Caco-2 (cell line): ENCODE measurements around the gene PLCB4. TPM values are rescaled to one million over a fixed set of nuclear protein-coding genes. Genes with fewer than 3 reads are reported as not detected.

Experiments
- BruUV-seq: library from RNA; stranded (reverse); fragments of 400-500 nt; replicated peaks from 2 replicates; lab custom pipeline; 2021; lab: Mats Ljungman, UMichigan
- CTCF ChIA-PET: fragments of 300-600 bp; sonication (Branson Sonifier 250); formaldehyde crosslinking; loops from one replicate; lab custom pipeline; 2022; ENCODE audit warnings: antibody characterized with exemption; lab: Charles Lee
- POLR2A ChIA-PET: fragments of 300-600 bp; sonication (Branson Sonifier 250); formaldehyde crosslinking; loops from one replicate; lab custom pipeline; 2022; ENCODE audit warnings: antibody characterized with exemption; lab: Charles Lee
- DNase-seq, 2 experiments: peaks; one replicate each; pipeline versions ENCODE4 v3.0.0 to v3.0.0-alpha.2; 2020 to 2022
- H3K27me3 ChIP-seq: replicated peaks from 2 replicates; pipeline ENCODE4 v1.6.0; 2011; ENCODE audit warnings: low read length; ENCODE audit not compliant: control insufficient read depth, insufficient read depth
- H3K36me3 ChIP-seq: 2 replicates; pipeline ENCODE4 v1.5.1; 2011; ENCODE audit warnings: low read length; ENCODE audit not compliant: control insufficient read depth, insufficient read depth
- H3K4me1 ChIP-seq: fragments of 250-450 bp; sonication (Bioruptor Pico); 2 replicates; pipeline ENCODE4 v1.5.1; 2020; ENCODE audit warnings: mild to moderate bottlenecking
- H3K4me3 ChIP-seq: 2 replicates; pipeline ENCODE4 v1.5.1; 2011; ENCODE audit warnings: low read depth, mild to moderate bottlenecking, control low read depth, low read length
- H3K9me3 ChIP-seq: fragments of 250-450 bp; sonication (Bioruptor Pico); 2 replicates; pipeline ENCODE4 v1.5.1; 2020; ENCODE audit warnings: mild to moderate bottlenecking, moderate library complexity
- H3K27ac Mint-ChIP-seq: one replicate; pipeline ENCODE4 v1.8.0; 2022; ENCODE audit warnings: mixed read lengths; ENCODE audit not compliant: unreplicated experiment
- H3K27me3 Mint-ChIP-seq: one replicate; pipeline ENCODE4 v1.8.0; 2022; ENCODE audit warnings: mixed read lengths; ENCODE audit not compliant: insufficient read depth, unreplicated experiment
- H3K36me3 Mint-ChIP-seq: one replicate; pipeline ENCODE4 v1.8.0; 2022; ENCODE audit warnings: mild to moderate bottlenecking, mixed read lengths; ENCODE audit not compliant: insufficient read depth, unreplicated experiment
- H3K4me1 Mint-ChIP-seq: one replicate; pipeline ENCODE4 v1.8.0; 2022; ENCODE audit warnings: low read depth, mixed read lengths; ENCODE audit not compliant: unreplicated experiment
- H3K4me3 Mint-ChIP-seq: one replicate; pipeline ENCODE4 v1.8.0; 2022; ENCODE audit warnings: mild to moderate bottlenecking, moderate library complexity, mixed read lengths; ENCODE audit not compliant: unreplicated experiment
- H3K9me3 Mint-ChIP-seq: one replicate; pipeline ENCODE4 v1.8.0; 2022; ENCODE audit warnings: mixed read lengths; ENCODE audit not compliant: unreplicated experiment
- intact Hi-C: fragments of 100-400 bp; cut with micrococcal nuclease; formaldehyde crosslinking; loops from one replicate; pipeline ENCODE4 v1.10.0; 2022; ENCODE audit not compliant: unreplicated experiment
- total RNA-seq: library from RNA; stranded (reverse); gene quantifications from 2 replicates; pipeline ENCODE4 v1.2.3, GENCODE V29; 2022
- TF ChIP-seq, protein P1 (sequence below), 2 experiments: fragments of 200-600 bp in 1 of 2; IDR thresholded peaks; 1 replicate in 1 of 2; 2 replicates in 1 of 2; pipeline versions ENCODE4 v1.5.1 to v1.8.0; 2011 to 2022; ENCODE audit warnings: antibody characterized with exemption in 1 of 2, control low read depth in 1 of 2, inconsistent platforms in 1 of 2, low read depth in 1 of 2, low read length in 1 of 2, mild to moderate bottlenecking in 1 of 2, moderate library complexity in 1 of 2; ENCODE audit not compliant: insufficient read depth in 1 of 2, severe bottlenecking in 1 of 2, unreplicated experiment in 1 of 2

PLCB4 gene
- total RNA-seq, 1 experiment from 2014 or later = 3.0 TPM

- H3K27ac Mint-ChIP-seq = no peak overlapping the region
- Histone ChIP-seq H3K27me3 (no peaks in the 10 kb centered on the region), H3K36me3 (no peaks in the 10 kb centered on the region), H3K9me3 (no peaks in the 10 kb centered on the region), H3K4me1 (no peaks in the 10 kb centered on the region), H3K4me3 (no peak overlapping the region)
- ChIA-PET CTCF (no interaction called here), POLR2A (no interaction called here)
- TF ChIP-seq, protein P1, sequence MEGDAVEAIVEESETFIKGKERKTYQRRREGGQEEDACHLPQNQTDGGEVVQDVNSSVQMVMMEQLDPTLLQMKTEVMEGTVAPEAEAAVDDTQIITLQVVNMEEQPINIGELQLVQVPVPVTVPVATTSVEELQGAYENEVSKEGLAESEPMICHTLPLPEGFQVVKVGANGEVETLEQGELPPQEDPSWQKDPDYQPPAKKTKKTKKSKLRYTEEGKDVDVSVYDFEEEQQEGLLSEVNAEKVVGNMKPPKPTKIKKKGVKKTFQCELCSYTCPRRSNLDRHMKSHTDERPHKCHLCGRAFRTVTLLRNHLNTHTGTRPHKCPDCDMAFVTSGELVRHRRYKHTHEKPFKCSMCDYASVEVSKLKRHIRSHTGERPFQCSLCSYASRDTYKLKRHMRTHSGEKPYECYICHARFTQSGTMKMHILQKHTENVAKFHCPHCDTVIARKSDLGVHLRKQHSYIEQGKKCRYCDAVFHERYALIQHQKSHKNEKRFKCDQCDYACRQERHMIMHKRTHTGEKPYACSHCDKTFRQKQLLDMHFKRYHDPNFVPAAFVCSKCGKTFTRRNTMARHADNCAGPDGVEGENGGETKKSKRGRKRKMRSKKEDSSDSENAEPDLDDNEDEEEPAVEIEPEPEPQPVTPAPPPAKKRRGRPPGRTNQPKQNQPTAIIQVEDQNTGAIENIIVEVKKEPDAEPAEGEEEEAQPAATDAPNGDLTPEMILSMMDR (IDR thresholded peaks at IDR 0.05; ENCODE audit: insufficient read depth in 1 of 2, low read depth in 1 of 2, low read length in 1 of 2, severe bottlenecking in 1 of 2, unreplicated experiment in 1 of 2) = no peak
- no peaks in the 10 kb centered on the region for H3K9me3 Mint-ChIP-seq
- no peak for DNase-seq
- peaks cover 3% of the 10 kb centered on the region for H3K27me3 Mint-ChIP-seq
- no peaks in the 10 kb centered on the region for H3K4me1 Mint-ChIP-seq
- H3K36me3 Mint-ChIP-seq = no peaks in the 10 kb centered on the region
- intact Hi-C loops = no loop called here
- no TSS peak for BruUV-seq
- H3K4me3 Mint-ChIP-seq = no peak overlapping the region
Measured at GRCh38 chr20:9301129-9302090, 232.5 kb downstream of the PLCB4 start.

- CTCF ChIA-PET = no interaction called here
- Histone ChIP-seq H3K4me1 (no peaks in the 10 kb centered on the region), H3K9me3 (no peaks in the 10 kb centered on the region), H3K4me3 (no peak overlapping the region), H3K27me3 (no peaks in the 10 kb centered on the region), H3K36me3 (no peaks in the 10 kb centered on the region)
- DNase-seq = no peak
- no peaks in the 10 kb centered on the region for H3K36me3 Mint-ChIP-seq
- POLR2A ChIA-PET = no interaction called here
- no peaks in the 10 kb centered on the region for H3K4me1 Mint-ChIP-seq
- intact Hi-C loops = no loop called here
- no peak overlapping the region for H3K4me3 Mint-ChIP-seq
- H3K27ac Mint-ChIP-seq = no peak overlapping the region
- TF ChIP-seq, protein P1 (IDR thresholded peaks at IDR 0.05; ENCODE audit: insufficient read depth in 1 of 2, low read depth in 1 of 2, low read length in 1 of 2, severe bottlenecking in 1 of 2, unreplicated experiment in 1 of 2) = no peak
- BruUV-seq = no TSS peak
- H3K9me3 Mint-ChIP-seq = no peaks in the 10 kb centered on the region
- H3K27me3 Mint-ChIP-seq = peaks cover 5% of the 10 kb centered on the region
Measured at GRCh38 chr20:9302091-9302462, 233.2 kb downstream of the PLCB4 start.

DNA sequence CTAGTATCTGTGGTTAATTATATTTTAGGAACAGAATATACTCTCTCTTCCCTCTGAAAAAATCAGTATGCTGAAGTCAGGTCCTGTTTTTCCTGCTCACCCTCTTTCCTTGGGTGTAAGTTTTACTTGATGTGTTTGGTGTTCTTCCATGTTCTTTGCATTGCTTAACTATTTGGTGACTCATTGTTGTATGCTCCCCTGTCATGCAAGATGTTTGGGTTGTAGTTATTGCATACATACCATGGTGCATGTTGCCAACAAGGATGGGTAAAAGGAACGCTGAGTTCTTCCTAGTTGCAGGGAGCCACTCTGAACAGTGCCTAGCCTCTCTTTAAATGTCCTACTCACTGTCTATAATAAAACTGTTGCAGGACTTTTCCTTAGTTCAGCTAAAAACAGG lies 237.6 kb downstream of the PLCB4 start:
- Mint-ChIP-seq H3K27me3 (peaks cover 5% of the 10 kb centered on the region), H3K9me3 (no peaks in the 10 kb centered on the region), H3K36me3 (no peaks in the 10 kb centered on the region), H3K27ac (no peak overlapping the region), H3K4me3 (no peak overlapping the region), H3K4me1 (no peaks in the 10 kb centered on the region)
- DNase-seq = no peak
- H3K4me1 ChIP-seq = 0 out of 2 replicates have a peak, but pooled peaks cover 5% of the 10 kb centered on the region
- CTCF ChIA-PET = no interaction called here
- TF ChIP-seq, protein P1 (IDR thresholded peaks at IDR 0.05; ENCODE audit: insufficient read depth in 1 of 2, low read depth in 1 of 2, low read length in 1 of 2, severe bottlenecking in 1 of 2, unreplicated experiment in 1 of 2) = no peak
- intact Hi-C loops = no loop called here
- POLR2A ChIA-PET = no interaction called here
- no peaks in the 10 kb centered on the region for H3K27me3 ChIP-seq
- H3K9me3 ChIP-seq = no peaks in the 10 kb centered on the region
- H3K36me3 ChIP-seq = no peaks in the 10 kb centered on the region
- H3K4me3 ChIP-seq = no peak overlapping the region
- BruUV-seq = no TSS peak
